GM12865 (cell line): ENCODE measurements around the gene TUBB4B.

Source experiments
- DNase-seq: peaks from one replicate; pipeline ENCODE4 v3.0.0; 2010; ENCODE audit warnings: low read depth
- H3K4me3 ChIP-seq: 2 replicates; pipeline ENCODE4 v1.5.1; 2011; ENCODE audit warnings: mild to moderate bottlenecking, low read depth, low read length, control low read depth
- TF ChIP-seq, protein P1 (sequence below): IDR thresholded peaks from 2 replicates; pipeline ENCODE4 v1.5.1; 2011; ENCODE audit warnings: low read length, control low read depth, low read depth, inconsistent platforms; ENCODE audit not compliant: insufficient read depth; ENCODE audit errors: missing control alignments

TUBB4B gene

DNA sequence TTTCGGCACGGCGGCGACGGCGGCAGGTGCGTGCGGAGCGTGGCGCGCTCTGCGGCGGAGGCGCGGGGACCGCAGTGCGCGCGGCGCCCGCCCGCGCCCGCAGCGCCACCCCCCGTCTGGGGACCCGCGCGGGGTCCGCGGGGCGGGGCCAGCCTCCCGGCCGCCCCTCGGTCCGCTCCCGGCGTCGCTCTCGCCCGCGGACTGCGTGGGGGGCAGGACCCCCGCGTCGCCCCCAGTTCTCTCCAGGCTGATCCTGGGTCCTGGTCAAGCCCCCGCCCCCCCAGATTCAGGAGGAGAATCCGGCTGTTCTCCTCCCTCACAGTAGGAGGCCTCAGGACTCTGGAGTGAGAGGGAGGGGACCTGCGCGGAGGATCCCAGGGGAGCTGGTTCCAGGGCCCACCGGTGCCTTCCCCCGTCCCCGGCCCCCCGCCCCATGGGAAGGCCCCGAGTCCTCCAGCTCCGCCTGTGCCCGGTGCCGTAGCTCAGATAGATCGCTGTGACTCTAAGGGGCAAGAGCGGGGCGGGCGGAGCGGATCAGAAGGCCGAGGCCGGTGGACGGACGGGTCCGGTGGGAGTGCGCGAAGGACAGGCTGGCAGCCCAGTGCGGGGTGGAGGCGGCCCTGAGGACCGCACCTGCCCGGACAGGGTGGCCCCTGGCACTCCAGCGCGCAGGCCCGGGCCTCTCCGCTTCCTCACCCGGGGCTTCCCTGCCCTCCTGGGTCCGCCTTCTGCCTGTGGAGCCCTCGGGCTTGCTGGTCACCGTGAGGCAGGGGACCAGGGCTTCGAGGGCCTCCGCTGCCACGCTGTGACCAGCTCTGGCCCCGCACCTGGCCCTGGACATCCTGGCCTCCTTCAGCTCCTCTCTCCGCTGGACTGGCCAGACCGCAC lies 18.7 kb upstream of the TUBB4B start, which contains the start of gene RNF208:
RNF208 (minus strand) TSS at position 51 of the 888 bp plus-strand sequence. CDS start 1,028 bp downstream, outside the sequence.
- DNase-seq = no peak
- TF ChIP-seq, protein P1, sequence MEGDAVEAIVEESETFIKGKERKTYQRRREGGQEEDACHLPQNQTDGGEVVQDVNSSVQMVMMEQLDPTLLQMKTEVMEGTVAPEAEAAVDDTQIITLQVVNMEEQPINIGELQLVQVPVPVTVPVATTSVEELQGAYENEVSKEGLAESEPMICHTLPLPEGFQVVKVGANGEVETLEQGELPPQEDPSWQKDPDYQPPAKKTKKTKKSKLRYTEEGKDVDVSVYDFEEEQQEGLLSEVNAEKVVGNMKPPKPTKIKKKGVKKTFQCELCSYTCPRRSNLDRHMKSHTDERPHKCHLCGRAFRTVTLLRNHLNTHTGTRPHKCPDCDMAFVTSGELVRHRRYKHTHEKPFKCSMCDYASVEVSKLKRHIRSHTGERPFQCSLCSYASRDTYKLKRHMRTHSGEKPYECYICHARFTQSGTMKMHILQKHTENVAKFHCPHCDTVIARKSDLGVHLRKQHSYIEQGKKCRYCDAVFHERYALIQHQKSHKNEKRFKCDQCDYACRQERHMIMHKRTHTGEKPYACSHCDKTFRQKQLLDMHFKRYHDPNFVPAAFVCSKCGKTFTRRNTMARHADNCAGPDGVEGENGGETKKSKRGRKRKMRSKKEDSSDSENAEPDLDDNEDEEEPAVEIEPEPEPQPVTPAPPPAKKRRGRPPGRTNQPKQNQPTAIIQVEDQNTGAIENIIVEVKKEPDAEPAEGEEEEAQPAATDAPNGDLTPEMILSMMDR = no peak

DNA sequence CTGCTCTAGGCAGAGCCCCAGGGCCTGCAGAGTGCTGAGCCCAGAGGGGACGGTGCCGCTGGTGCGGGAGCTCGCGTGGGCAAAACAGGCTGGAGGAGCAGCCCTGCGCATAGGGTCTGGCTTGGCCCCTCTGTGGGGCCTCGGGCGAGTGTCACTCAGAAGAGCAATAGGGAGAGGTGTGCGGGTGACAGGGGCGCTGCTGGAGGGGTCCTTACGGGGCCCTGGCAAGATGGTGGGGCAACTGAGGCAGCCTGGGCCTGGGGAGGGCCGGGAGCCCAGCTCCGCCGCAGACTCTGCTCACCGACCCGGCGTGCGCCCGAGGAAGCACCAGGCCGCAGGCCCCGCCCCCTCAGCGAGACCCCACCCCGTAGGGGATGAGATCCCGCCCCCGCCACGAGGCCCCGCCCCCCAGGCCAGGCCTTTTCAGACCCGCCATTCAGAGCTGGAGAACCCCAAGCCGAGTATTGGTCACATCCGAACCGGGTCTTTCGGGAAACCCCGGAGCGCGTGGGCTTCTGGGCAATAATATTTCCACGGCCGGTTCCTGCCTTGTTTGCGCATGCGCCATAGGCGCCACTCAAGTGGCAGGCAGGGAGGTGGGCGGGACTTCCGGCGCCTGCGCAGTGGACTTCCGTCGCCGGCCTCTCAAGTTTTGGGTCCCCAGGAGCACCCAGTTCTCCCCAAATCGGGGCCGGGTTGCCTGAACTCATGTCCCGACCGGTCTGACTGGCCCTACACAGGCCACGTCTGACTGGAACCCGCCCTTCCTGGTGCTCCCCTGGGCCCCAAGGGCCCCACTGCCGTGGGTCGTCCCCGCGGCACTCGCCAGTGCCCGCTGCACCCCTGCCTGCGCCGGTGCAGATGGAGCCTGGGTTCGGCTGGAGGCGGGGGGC lies 17.8 kb upstream of the TUBB4B start:
- H3K4me3 ChIP-seq = peak overlapping the region; percentile 92
- TF ChIP-seq, protein P1 = no peak
- peak; percentile 99 for DNase-seq

More for the DNA sequence above, 18.7 kb upstream of the TUBB4B start, which contains the start of gene RNF208:
- H3K4me3 ChIP-seq = peak within 1 kb of the TSS; percentile 76

- peak within 1 kb of the TSS; percentile 92 for H3K4me3 ChIP-seq
- TF ChIP-seq, protein P1 = no peak
- no peak for DNase-seq
Measured at GRCh38 chr9:137224830-137225694, 16.0 kb upstream of the TUBB4B start, which contains the start of gene CYSRT1. CYSRT1 (plus strand) TSS chr9:137225174; CDS start chr9:137225622, 448 bp downstream.

- DNase-seq = no peak
- no peak overlapping the region for H3K4me3 ChIP-seq
- TF ChIP-seq, protein P1 = no peak
Measured at GRCh38 chr9:137225699-137226331, 15.3 kb upstream of the TUBB4B start.

DNA sequence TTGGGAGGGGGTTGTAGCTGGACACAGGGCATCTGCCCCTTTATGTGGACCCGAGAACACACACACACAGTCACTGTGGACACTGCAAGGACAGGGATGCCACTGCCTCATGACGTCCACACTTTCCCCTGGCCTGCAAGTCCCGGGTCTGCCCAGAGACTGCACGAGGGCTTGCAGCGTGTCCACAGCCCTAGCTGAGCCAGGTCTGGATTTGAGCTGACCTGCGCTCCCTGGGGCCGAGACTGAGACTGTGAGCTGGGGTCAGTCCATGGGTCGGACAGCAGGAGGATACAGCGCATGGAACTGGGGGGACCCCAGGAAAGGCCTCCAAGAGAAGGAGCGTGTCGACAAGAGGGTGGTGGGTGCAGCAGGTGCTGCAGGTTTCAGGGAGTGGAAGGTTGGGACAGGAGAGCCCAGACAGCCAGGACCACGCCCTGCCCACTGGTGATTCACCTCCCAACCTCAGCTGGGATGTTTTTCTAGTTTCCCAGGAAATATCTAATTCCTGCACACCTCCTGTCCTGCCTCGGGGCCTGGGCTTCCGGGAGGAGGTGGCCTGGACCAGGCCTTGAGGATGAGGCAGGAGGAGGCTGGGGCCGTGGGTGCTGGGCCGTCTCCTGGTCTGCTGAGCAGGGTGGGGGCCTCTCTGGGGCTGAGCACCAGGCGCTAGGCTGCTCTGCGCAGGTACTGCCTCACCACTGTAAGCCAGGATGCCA lies 14.6 kb upstream of the TUBB4B start:
- TF ChIP-seq, protein P1 = no peak
- no peak overlapping the region for H3K4me3 ChIP-seq
- DNase-seq = no peak
